MCF 10A (cell line): Measurements from ENCODE around the gene UPF1. TPM values are rescaled to one million over a fixed set of nuclear protein-coding genes. Genes with fewer than 3 reads are reported as not detected.
A peak's percentile ranks its signal among the peaks of the same experiment; 100 is the strongest.

Experiments
- BruUV-seq: library from RNA; stranded (reverse); fragments of 400-500 nt; replicated peaks from 2 replicates; lab custom pipeline; 2021; lab: Mats Ljungman, UMichigan
- CTCF ChIA-PET: fragments of 300-600 bp; sonication (Branson Sonifier 250); formaldehyde crosslinking; extraction: SDS; loops from one replicate; lab custom pipeline; 2021; ENCODE audit warnings: antibody characterized with exemption, inconsistent platforms; lab: Yijun Ruan, JAX
- POLR2A ChIA-PET: fragments of 300-600, 350-650 bp; sonication (Branson Sonifier 250); formaldehyde crosslinking; extraction: SDS; loops from one replicate; lab custom pipeline; 2020; ENCODE audit warnings: antibody characterized with exemption, inconsistent platforms; lab: Yijun Ruan, JAX
- DNase-seq: peaks from one replicate; pipeline ENCODE4 v3.0.0-alpha.2; 2018; ENCODE audit not compliant: unreplicated experiment
- H3K27ac Mint-ChIP-seq: one replicate; pipeline ENCODE4 v1.8.0; 2022; ENCODE audit warnings: mild to moderate bottlenecking, low read depth, mixed read lengths; ENCODE audit not compliant: unreplicated experiment
- H3K27me3 Mint-ChIP-seq: one replicate; pipeline ENCODE4 v1.8.0; 2022; ENCODE audit warnings: mixed read lengths; ENCODE audit not compliant: insufficient read depth, unreplicated experiment
- H3K36me3 Mint-ChIP-seq: one replicate; pipeline ENCODE4 v1.8.0; 2022; ENCODE audit warnings: mild to moderate bottlenecking, moderate library complexity, mixed read lengths; ENCODE audit not compliant: insufficient read depth, unreplicated experiment
- H3K4me1 Mint-ChIP-seq: one replicate; pipeline ENCODE4 v1.8.0; 2022; ENCODE audit warnings: mixed read lengths; ENCODE audit not compliant: insufficient read depth, unreplicated experiment
- H3K4me3 Mint-ChIP-seq: one replicate; pipeline ENCODE4 v1.8.0; 2022; ENCODE audit warnings: mild to moderate bottlenecking, moderate library complexity, mixed read lengths; ENCODE audit not compliant: unreplicated experiment
- H3K9me3 Mint-ChIP-seq: one replicate; pipeline ENCODE4 v1.8.0; 2022; ENCODE audit warnings: mixed read lengths; ENCODE audit not compliant: unreplicated experiment
- intact Hi-C: fragments of 100-400 bp; cut with micrococcal nuclease; formaldehyde crosslinking; loops from 2 replicates; pipeline ENCODE4 v1.14.1; 2022
- total RNA-seq: library from RNA; stranded (reverse); gene quantifications from 2 replicates; pipeline ENCODE4 v1.2.3, GENCODE V29; 2022
- TF ChIP-seq, protein P1 (sequence below): fragments of 200-600 bp; IDR thresholded peaks from one replicate; pipeline ENCODE4 v1.8.0; 2022; ENCODE audit warnings: antibody characterized with exemption, mild to moderate bottlenecking; ENCODE audit not compliant: unreplicated experiment

Gene UPF1
- total RNA-seq, 1 experiment from 2014 or later: 79.8 TPM

DNA sequence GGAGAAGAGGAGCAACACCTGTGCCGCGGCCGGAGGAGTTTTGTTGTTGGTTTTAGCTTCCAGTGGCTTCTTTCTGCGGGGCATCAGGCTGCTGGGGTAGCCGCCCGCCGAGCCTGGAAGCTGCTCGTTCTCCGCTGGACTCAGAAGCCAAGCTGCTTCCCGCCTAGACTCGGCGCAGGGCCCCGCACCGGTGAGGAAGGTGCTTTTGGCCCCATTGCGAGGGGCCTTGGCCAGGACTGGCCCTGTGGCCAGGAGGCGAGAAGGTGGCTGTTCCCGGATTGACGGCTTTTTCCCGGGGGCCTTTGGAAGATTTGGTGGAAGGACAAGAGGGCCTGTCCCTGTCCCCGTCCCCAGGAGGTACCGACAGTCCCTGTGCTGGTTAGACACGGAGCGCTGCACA is 35.4 kb downstream of the UPF1 start:
- Mint-ChIP-seq H3K27me3 (no peaks in the 10 kb centered on the region), H3K27ac (no peak overlapping the region), H3K4me3 (no peak overlapping the region), H3K4me1 (no peaks in the 10 kb centered on the region), H3K9me3 (no peaks in the 10 kb centered on the region), H3K36me3 (peaks cover 76% of the 10 kb centered on the region)
- intact Hi-C loops: no loop called here
- no peak for DNase-seq
- ChIA-PET CTCF (interaction anchor here (0.6 to 2.9 kb wide), 18 partner anchors 10 to 419 kb away, joined by 3 to 22 read pairs (median 4); no protein-coding TSS in a partner anchor), POLR2A (interaction anchor here (0.8 kb wide), 1 partner anchor 120 kb away, joined by 4 read pairs; no protein-coding TSS in a partner anchor)
- no TSS peak for BruUV-seq
- TF ChIP-seq, protein P1, sequence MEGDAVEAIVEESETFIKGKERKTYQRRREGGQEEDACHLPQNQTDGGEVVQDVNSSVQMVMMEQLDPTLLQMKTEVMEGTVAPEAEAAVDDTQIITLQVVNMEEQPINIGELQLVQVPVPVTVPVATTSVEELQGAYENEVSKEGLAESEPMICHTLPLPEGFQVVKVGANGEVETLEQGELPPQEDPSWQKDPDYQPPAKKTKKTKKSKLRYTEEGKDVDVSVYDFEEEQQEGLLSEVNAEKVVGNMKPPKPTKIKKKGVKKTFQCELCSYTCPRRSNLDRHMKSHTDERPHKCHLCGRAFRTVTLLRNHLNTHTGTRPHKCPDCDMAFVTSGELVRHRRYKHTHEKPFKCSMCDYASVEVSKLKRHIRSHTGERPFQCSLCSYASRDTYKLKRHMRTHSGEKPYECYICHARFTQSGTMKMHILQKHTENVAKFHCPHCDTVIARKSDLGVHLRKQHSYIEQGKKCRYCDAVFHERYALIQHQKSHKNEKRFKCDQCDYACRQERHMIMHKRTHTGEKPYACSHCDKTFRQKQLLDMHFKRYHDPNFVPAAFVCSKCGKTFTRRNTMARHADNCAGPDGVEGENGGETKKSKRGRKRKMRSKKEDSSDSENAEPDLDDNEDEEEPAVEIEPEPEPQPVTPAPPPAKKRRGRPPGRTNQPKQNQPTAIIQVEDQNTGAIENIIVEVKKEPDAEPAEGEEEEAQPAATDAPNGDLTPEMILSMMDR: no peak

DNA sequence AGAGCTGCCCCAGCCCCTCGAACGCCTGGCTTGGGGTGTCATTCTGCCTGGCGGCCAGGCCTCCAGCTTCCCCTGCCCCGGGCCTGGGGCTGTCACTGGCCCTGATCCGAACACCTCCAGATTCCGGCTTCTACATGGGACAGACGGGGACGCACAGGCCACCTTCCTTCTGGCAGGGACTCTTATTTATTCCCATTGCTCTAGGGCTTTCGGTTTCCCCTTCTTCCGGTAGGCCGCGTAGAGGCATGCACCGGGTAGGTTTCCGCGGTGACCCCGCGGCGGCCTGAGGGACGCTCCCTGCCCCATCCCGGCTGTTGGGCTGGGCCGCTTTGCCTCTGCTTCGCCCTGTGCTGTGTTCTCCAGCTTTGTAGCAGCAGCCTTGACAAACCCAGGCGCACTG is 36.0 kb downstream of the UPF1 start:
- peaks cover 70% of the 10 kb centered on the region for H3K36me3 Mint-ChIP-seq
- BruUV-seq: TSS peak; percentile 51
- ChIA-PET CTCF (interaction anchor here (0.7 to 2.9 kb wide), 13 partner anchors 9 to 419 kb away, joined by 3 to 22 read pairs (median 11); no protein-coding TSS in a partner anchor), POLR2A (interaction anchor here (0.8 kb wide), 1 partner anchor 119 kb away, joined by 4 read pairs; no protein-coding TSS in a partner anchor)
- no peaks in the 10 kb centered on the region for H3K27me3 Mint-ChIP-seq
- H3K27ac Mint-ChIP-seq: no peak overlapping the region
- no peaks in the 10 kb centered on the region for H3K4me1 Mint-ChIP-seq
- H3K9me3 Mint-ChIP-seq: no peaks in the 10 kb centered on the region
- TF ChIP-seq, protein P1: no peak
- DNase-seq: no peak
- H3K4me3 Mint-ChIP-seq: no peak overlapping the region
- intact Hi-C loops: no loop called here

- BruUV-seq: no TSS peak
- Mint-ChIP-seq H3K4me1 (no peaks in the 10 kb centered on the region), H3K4me3 (no peak overlapping the region), H3K36me3 (peaks cover 64% of the 10 kb centered on the region), H3K9me3 (no peaks in the 10 kb centered on the region), H3K27me3 (no peaks in the 10 kb centered on the region), H3K27ac (no peak overlapping the region)
- TF ChIP-seq, protein P1: no peak
- CTCF ChIA-PET: interaction anchor here (0.6 to 2.7 kb wide), 2 partner anchors 13 to 18 kb away, joined by 3 to 20 read pairs; no protein-coding TSS in a partner anchor
- POLR2A ChIA-PET: no interaction called here
- no peak for DNase-seq
- intact Hi-C loops: no loop called here
Measured at GRCh38 chr19:18868380-18869022, 36.7 kb downstream of the UPF1 start.

DNA sequence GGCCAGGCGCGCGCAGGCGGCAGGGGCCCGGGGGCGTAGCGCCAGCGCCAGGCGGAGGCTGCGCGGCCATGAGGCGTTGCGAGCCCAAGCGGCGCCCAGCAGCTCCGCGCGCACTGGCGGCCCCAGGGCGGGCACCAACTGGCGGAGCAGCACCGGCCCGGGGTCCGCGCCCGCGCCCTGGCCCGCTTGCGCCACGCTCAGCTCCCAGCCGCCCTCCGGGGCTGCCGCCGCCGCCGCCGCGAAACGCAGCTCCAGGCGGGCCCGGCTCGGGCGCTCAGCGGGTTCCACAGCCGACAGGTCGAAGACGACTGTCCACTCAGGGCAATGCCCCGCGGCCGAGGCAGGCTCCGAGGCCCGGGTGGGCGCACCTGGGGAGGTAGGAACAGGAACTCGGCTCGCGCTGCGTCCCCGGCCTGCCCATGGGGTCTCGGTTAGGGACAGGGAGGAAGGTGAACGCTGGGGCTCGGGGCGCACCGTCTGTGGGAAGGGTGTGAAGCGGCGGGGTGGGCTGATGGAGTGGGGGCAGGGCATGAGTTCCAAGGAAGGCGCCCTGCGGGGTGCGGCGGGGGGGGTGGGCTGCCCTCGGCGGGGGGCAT is 37.4 kb downstream of the UPF1 start:
- Mint-ChIP-seq H3K27ac (no peak overlapping the region), H3K27me3 (no peaks in the 10 kb centered on the region), H3K36me3 (peaks cover 62% of the 10 kb centered on the region), H3K9me3 (no peaks in the 10 kb centered on the region), H3K4me3 (no peak overlapping the region), H3K4me1 (no peaks in the 10 kb centered on the region)
- intact Hi-C loops: no loop called here
- no TSS peak for BruUV-seq
- ChIA-PET POLR2A (no interaction called here), CTCF (interaction anchor here (0.6 kb wide), 1 partner anchor 14 kb away, joined by 3 read pairs; no protein-coding TSS in a partner anchor)
- TF ChIP-seq, protein P1: no peak
- DNase-seq: no peak
